T-helper 2 cell treated with Interferon-gamma antibody and Interleukin-4, amounts not matched to agents 5 μg/mL and 100 μg/mL, for 36 hours (primary cell): ENCODE results near the gene CCDC71L.

Source experiments
- DNase-seq: peaks from one replicate; pipeline ENCODE4 v3.0.0; 2021; ENCODE audit warnings: low spot score
- H3K27ac Mint-ChIP-seq: one replicate; pipeline ENCODE4 v1.8.0; 2021; ENCODE audit warnings: mild to moderate bottlenecking, mixed read lengths
- H3K27me3 Mint-ChIP-seq: one replicate; pipeline ENCODE4 v1.8.0; 2021; ENCODE audit warnings: low read depth, mixed read lengths
- H3K36me3 Mint-ChIP-seq: one replicate; pipeline ENCODE4 v1.8.0; 2021; ENCODE audit warnings: low read depth, mixed read lengths
- H3K4me1 Mint-ChIP-seq: one replicate; pipeline ENCODE4 v1.8.0; 2021; ENCODE audit warnings: low read depth, mixed read lengths
- H3K4me3 Mint-ChIP-seq: one replicate; pipeline ENCODE4 v1.8.0; 2022; ENCODE audit warnings: mild to moderate bottlenecking, moderate library complexity, mixed read lengths
- H3K9me3 Mint-ChIP-seq: one replicate; pipeline ENCODE4 v1.8.0; 2021; ENCODE audit warnings: mixed read lengths

CCDC71L gene

DNA sequence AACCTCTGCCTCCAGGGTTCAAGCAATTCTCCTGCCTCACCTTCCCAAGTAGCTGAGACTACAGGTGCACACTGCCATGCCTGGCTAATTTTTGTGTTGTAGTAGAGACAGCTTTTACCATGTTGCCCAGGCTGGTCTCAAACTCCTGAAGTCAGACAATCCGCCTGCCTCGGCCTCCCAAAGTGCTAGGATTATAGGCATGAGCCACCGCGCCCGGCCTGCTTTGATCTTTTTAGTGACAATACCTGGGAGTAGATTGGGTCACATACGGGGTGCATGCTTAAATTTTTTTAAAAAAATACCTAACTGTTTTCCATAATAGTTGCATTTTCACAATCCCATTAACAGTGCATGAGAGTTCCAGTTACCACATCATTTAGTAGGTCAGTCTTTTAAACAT, 47.7 kb downstream of the CCDC71L start:
- H3K4me1 Mint-ChIP-seq, result peaks cover 3% of the 10 kb centered on the region
- H3K4me3 Mint-ChIP-seq, result no peak overlapping the region
- peaks cover 3% of the 10 kb centered on the region for H3K27me3 Mint-ChIP-seq
- no peak for DNase-seq
- H3K9me3 Mint-ChIP-seq, result no peaks in the 10 kb centered on the region
- H3K36me3 Mint-ChIP-seq, result no peaks in the 10 kb centered on the region
- H3K27ac Mint-ChIP-seq, result no peak overlapping the region

DNA sequence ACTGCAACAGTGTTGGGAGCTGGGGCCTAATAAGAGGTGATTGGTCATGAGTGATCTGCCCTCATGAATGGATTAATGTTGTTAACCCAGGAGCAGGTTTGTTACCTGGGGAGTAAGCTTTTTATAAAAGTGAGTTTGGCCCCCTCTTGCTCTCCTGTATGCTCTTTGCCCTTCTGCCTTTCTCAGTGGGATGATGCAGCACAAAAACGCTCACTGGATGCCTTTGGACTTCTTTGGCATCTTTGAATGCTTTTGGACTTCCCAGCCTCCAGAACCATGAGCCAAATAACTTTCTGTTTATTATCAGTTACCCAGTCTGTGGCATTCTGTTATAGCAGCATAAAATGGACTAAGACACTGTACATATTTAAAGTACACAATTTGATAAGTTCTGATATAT, 48.5 kb downstream of the CCDC71L start:
- H3K9me3 Mint-ChIP-seq, result no peaks in the 10 kb centered on the region
- no peak for DNase-seq
- H3K36me3 Mint-ChIP-seq, result no peaks in the 10 kb centered on the region
- peaks cover 3% of the 10 kb centered on the region for H3K4me1 Mint-ChIP-seq
- H3K27me3 Mint-ChIP-seq, result peaks cover 3% of the 10 kb centered on the region
- H3K4me3 Mint-ChIP-seq, result no peak overlapping the region
- H3K27ac Mint-ChIP-seq, result no peak overlapping the region

DNA sequence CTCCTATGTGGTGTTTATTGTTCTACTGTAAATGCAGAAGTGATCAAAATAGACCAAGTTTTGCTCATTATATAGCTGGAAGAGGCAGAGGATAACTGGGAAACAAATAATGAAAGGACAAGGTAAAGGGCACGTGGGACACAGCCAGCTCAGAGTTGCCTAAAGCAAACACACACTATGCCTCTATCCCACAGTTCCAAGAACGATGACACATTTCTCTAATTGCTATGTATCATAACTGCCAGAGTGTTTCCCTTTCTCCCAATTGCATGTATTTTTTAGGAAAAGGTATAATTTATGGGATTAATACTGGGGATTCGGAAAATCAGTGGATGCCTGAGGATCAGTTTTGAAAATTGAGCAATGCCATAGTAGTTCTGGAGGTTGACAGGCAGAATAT, 49.0 kb downstream of the CCDC71L start:
- peaks cover 3% of the 10 kb centered on the region for H3K27me3 Mint-ChIP-seq
- H3K9me3 Mint-ChIP-seq, result no peaks in the 10 kb centered on the region
- no peaks in the 10 kb centered on the region for H3K36me3 Mint-ChIP-seq
- H3K27ac Mint-ChIP-seq, result no peak overlapping the region
- DNase-seq, result no peak
- H3K4me3 Mint-ChIP-seq, result no peak overlapping the region
- H3K4me1 Mint-ChIP-seq, result peaks cover 3% of the 10 kb centered on the region

DNA sequence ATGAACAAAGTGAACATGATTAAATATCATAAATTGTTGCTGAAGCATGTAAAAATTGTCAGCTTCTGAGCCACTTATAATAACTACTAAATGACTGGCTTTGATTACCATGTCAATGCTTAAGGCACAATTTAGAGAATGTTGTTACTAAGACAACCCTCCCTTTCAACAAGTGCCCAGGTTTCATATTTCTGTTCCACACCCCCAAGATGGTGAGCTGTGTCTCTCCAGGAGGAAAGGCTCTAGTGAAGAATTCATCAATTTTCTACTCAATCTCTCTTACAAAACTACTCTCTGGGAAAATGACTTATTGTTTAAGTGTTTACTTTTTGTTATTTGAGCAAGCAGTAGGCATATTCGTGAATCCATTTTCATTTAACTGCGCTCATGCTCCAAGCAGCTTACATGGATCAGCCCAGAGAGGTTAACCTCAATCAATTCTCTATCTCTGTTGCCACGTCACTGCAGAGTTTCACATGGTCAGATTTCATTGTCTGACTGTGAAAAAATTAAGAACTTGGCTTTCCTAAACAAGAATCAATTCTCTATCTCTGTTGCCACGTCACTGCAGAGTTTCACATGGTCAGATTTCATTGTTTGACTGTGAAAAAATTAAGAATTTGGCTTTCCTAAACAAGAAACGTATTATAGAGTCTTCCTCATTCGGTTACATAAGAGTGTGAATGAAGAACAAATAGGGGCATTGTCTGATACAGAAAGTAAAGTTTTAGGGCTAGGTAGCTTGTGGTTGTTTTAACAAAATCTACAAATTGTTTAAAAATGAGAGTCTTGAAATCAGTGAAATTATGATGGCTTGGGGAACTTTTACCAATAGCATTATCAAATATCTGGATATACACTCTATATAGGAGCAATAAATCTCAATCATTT, 49.7 kb downstream of the CCDC71L start:
- Mint-ChIP-seq H3K4me1 (peaks cover 3% of the 10 kb centered on the region), H3K27me3 (peaks cover 3% of the 10 kb centered on the region), H3K27ac (no peak overlapping the region), H3K4me3 (no peak overlapping the region), H3K9me3 (no peaks in the 10 kb centered on the region), H3K36me3 (no peaks in the 10 kb centered on the region)
- DNase-seq, result no peak

DNA sequence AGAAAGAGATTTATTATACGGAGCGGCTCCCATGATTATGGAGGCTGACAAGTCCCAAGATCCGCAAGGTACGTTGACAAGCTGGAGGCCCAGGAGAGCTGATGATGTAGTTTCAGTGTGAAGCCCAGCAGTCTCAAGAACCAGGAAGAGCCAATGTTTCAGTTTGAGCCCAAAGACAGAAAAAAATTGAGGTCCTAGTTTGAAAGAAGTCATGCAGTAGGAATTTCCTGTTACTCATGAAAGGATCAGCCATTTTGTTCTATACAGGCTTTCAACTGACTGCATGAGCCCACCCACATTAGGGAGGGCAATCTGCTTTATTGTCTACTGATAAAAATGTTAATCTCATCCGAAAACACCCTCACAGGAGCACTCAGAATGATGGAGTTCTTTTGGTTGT, 51.5 kb downstream of the CCDC71L start:
- Mint-ChIP-seq H3K4me1 (peaks cover 3% of the 10 kb centered on the region), H3K27me3 (peaks cover 3% of the 10 kb centered on the region), H3K36me3 (no peaks in the 10 kb centered on the region), H3K4me3 (no peak overlapping the region), H3K27ac (no peak overlapping the region), H3K9me3 (no peaks in the 10 kb centered on the region)
- no peak for DNase-seq

DNA sequence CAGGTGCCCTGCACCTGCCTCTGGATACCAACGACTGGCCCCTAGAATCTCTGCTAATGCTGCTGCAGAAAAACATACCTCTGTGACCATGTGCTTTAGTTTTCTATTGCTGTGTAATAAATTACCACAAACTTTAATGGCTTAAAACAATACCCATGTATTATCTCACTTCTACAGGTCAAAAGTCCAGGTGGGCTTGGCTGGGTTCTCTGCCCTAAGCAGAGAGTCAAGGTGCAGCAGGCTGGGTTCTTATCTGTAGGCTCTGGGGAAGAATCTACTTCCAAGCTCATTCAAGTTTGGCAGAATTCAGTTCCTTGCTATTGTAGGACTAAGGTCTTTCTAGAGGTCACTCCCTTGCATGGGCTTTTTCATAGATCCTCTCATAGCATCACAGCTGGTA, 52.3 kb downstream of the CCDC71L start:
- H3K4me1 Mint-ChIP-seq, result peaks cover 5% of the 10 kb centered on the region
- no peaks in the 10 kb centered on the region for H3K9me3 Mint-ChIP-seq
- H3K27ac Mint-ChIP-seq, result no peak overlapping the region
- H3K4me3 Mint-ChIP-seq, result no peak overlapping the region
- H3K27me3 Mint-ChIP-seq, result peaks cover 3% of the 10 kb centered on the region
- H3K36me3 Mint-ChIP-seq, result no peaks in the 10 kb centered on the region
- no peak for DNase-seq
